Astrocyte (in vitro differentiated cells and primary cell): Measurements from ENCODE around the gene ACOX2.

Source experiments
- EZH2 ChIP-seq: IDR thresholded peaks from 2 replicates; pipeline ENCODE4 v1.6.1; 2012; ENCODE audit warnings: mild to moderate bottlenecking, low read length, inconsistent platforms; ENCODE audit not compliant: insufficient read depth
- TF ChIP-seq, protein P1 (sequence below): IDR thresholded peaks from 2 replicates; pipeline ENCODE4 v1.5.1; 2011; ENCODE audit warnings: low read depth, mild to moderate bottlenecking, inconsistent platforms, low read length, moderate library complexity; ENCODE audit not compliant: insufficient read depth

DNA sequence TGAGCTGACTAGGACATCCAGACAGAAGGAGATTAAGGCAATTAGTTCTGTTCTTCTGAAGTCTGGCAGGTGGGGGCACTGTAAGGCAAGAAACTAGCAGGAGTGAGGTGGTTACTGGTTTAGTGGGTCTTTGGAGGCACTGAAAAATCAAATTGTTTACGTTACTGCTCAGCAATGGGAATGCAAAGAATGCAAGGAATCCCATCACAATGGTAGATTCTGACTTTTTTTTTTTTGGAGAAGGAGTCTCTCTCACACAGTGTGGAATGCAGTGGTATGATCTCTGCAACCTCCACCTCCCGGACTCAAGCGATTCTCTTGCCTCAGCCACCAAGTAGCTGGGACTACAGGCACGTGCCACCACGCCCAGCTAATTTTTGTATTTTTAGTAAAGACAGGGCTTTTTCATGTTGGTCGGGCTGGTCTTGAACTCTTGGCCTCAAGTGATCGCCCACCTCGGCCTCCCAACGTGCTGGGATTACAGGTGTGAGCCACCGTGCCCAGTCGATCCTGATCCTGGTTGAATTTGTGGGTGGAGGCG lies 23.9 kb upstream of the ACOX2 start:
- TF ChIP-seq, protein P1, sequence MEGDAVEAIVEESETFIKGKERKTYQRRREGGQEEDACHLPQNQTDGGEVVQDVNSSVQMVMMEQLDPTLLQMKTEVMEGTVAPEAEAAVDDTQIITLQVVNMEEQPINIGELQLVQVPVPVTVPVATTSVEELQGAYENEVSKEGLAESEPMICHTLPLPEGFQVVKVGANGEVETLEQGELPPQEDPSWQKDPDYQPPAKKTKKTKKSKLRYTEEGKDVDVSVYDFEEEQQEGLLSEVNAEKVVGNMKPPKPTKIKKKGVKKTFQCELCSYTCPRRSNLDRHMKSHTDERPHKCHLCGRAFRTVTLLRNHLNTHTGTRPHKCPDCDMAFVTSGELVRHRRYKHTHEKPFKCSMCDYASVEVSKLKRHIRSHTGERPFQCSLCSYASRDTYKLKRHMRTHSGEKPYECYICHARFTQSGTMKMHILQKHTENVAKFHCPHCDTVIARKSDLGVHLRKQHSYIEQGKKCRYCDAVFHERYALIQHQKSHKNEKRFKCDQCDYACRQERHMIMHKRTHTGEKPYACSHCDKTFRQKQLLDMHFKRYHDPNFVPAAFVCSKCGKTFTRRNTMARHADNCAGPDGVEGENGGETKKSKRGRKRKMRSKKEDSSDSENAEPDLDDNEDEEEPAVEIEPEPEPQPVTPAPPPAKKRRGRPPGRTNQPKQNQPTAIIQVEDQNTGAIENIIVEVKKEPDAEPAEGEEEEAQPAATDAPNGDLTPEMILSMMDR: peak; percentile 85
- no peak for TF ChIP-seq EZH2
